Activated naive CD8-positive, alpha-beta T cell treated with anti-CD3 and anti-CD28 coated beads, Interleukin-2, amount 10 ng/mL, durations not matched to agents 7 days and 5 days (primary cell): Measurements from ENCODE around the gene GALNT17. TPM values are rescaled to one million over a fixed set of nuclear protein-coding genes. Genes with fewer than 3 reads are reported as not detected.

Experiments used
- ATAC-seq: fragments of 150-1000 bp; cut with Tn5 transposase; one replicate; pipeline ENCODE4 v1.10.0; 2021; ENCODE audit warnings: low read depth, moderate library complexity
- POLR2A ChIA-PET: fragments of 350-600 bp; sonication (Branson Sonifier 250); formaldehyde crosslinking; loops from one replicate; lab custom pipeline; 2021; ENCODE audit warnings: antibody characterized with exemption; lab: Charles Lee
- DNase-seq: peaks from one replicate; pipeline ENCODE4 v3.0.0; 2021
- H3K27ac Mint-ChIP-seq: one replicate; pipeline ENCODE4 v1.8.0; 2022; ENCODE audit warnings: mild to moderate bottlenecking, mixed read lengths
- H3K27me3 Mint-ChIP-seq: one replicate; pipeline ENCODE4 v1.8.0; 2022; ENCODE audit warnings: mild to moderate bottlenecking, moderate library complexity, mixed read lengths
- H3K36me3 Mint-ChIP-seq: one replicate; pipeline ENCODE4 v1.8.0; 2021; ENCODE audit warnings: mild to moderate bottlenecking, mixed read lengths
- H3K4me1 Mint-ChIP-seq: one replicate; pipeline ENCODE4 v1.8.0; 2021; ENCODE audit warnings: mixed read lengths
- H3K4me3 Mint-ChIP-seq: one replicate; pipeline ENCODE4 v1.8.0; 2022; ENCODE audit warnings: mild to moderate bottlenecking, moderate library complexity, mixed read lengths
- H3K9me3 Mint-ChIP-seq: one replicate; pipeline ENCODE4 v1.8.0; 2021; ENCODE audit warnings: mixed read lengths
- total RNA-seq, 2 experiments: library from RNA; stranded (reverse); gene quantifications; one replicate each; pipeline ENCODE4 v1.2.3, GENCODE V29; 2021

GALNT17 gene
- total RNA-seq, 2 experiments from 2014 or later, result not detected

DNA sequence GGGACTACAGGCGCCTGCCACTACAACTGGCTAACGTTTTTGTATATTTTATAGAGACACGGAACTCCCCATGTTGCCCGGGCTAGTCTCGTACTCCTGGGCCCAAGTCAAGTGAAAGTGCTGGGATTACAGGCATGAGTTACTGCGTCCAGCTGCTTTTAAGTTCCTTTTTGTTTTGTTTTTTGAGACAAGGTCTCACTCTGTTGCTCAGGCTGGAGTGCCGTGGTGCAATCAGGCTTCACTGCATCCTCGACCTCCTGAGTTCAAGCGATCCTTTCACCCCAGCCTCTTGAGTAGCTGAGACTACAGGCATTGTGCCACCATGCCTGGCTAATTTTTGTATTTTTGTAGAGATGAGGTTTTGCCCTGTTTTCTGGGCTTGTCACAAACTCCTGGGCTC is 155.0 kb downstream of the GALNT17 start:
- no peaks in the 10 kb centered on the region for H3K4me1 Mint-ChIP-seq
- POLR2A ChIA-PET, result no interaction called here
- DNase-seq (no peak), ATAC-seq (no peak)
- no peaks in the 10 kb centered on the region for H3K36me3 Mint-ChIP-seq
- H3K27ac Mint-ChIP-seq, result no peak overlapping the region
- H3K4me3 Mint-ChIP-seq, result no peak overlapping the region
- H3K27me3 Mint-ChIP-seq, result no peaks in the 10 kb centered on the region
- peaks cover 6% of the 10 kb centered on the region for H3K9me3 Mint-ChIP-seq

DNA sequence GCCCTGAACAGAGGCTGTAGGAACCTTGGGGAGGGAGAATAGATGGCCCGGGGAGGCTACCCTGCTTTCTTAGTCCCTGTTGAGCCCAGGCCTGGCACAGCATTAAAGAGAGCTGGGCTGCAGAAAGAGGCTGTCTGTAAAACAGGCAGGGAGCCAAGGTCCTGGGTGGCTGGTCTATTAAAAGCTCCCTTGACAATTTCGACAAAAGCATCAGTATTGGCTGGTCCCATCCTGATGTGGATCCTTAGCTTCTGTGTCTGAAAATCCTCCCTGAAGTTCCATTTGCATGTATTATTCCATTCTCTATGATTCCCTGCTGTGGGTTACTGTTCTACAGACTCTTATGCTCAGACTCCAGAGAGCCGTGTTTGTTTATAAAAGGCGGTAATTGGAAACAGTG is 158.5 kb downstream of the GALNT17 start:
- DNase-seq (no peak), ATAC-seq (no peak)
- Mint-ChIP-seq H3K27me3 (no peaks in the 10 kb centered on the region), H3K27ac (no peak overlapping the region), H3K36me3 (no peaks in the 10 kb centered on the region), H3K9me3 (peaks cover 1% of the 10 kb centered on the region), H3K4me1 (no peaks in the 10 kb centered on the region), H3K4me3 (no peak overlapping the region)
- POLR2A ChIA-PET, result no interaction called here

DNA sequence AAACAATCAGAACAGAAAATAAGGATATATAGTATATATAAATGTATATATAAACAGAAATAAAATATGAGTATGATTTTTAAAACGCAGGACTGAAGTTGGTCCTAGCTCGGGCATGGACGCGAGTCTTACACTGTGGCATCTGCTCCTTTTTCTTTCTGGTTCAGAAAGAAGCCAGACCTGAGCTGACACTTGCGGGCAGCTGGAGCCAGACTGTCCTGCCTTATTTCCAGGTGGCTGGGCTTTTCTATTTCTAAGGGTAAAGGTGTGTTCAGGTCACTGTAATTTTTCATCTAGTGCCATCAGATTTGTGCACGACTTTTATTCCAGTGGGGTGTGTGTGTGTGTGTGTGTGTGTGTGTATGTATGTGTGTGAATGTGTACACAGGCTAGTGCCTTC is 166.4 kb downstream of the GALNT17 start:
- Mint-ChIP-seq H3K27ac (no peak overlapping the region), H3K27me3 (no peaks in the 10 kb centered on the region), H3K4me1 (no peaks in the 10 kb centered on the region), H3K36me3 (no peaks in the 10 kb centered on the region), H3K4me3 (no peak overlapping the region), H3K9me3 (peaks cover 2% of the 10 kb centered on the region)
- DNase-seq (no peak), ATAC-seq (no peak)
- POLR2A ChIA-PET, result no interaction called here

DNA sequence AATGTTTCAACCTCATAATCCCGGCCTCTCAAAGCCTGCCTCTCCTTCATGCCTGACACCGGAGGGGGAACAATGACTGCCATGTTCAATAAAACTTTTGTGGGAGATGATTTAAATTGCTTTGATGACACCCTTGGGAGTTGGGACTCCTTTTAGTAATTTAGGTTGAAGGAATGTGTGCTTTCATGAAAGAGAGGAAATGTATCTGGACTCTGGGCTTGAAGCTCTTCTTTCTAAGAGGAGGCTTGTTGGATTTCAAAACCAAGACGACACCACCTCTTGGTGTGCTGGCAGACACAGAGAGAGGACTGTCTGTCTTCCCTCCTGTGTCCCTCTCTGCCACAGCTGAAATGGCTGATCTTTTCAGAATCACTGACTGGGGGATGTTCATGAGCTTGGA is 168.1 kb downstream of the GALNT17 start:
- ATAC-seq, result no peak
- no peak for DNase-seq
- H3K9me3 Mint-ChIP-seq, result peaks cover 2% of the 10 kb centered on the region
- no peaks in the 10 kb centered on the region for H3K36me3 Mint-ChIP-seq
- POLR2A ChIA-PET, result no interaction called here
- H3K27me3 Mint-ChIP-seq, result no peaks in the 10 kb centered on the region
- H3K4me1 Mint-ChIP-seq, result no peaks in the 10 kb centered on the region
- H3K27ac Mint-ChIP-seq, result no peak overlapping the region
- H3K4me3 Mint-ChIP-seq, result no peak overlapping the region

DNA sequence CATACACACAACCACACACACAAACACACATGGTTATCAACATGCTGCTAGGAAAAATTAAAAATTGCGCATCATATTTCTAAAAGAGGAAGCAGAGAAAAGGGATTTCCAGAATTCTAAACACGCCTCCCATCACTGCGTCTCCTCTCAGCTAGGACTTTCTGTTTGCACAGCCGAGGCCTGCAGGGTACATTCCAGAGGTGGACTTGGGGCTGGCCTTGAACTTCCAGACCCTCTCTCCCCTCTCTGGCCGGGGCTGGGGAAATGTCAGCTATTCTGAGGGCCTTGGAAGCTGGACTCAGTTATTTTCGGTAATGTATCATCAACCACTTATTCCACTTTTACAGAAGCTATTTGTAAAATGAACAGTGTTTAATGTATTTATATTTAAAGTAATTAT is 168.7 kb downstream of the GALNT17 start:
- H3K4me1 Mint-ChIP-seq, result no peaks in the 10 kb centered on the region
- H3K36me3 Mint-ChIP-seq, result no peaks in the 10 kb centered on the region
- H3K4me3 Mint-ChIP-seq, result no peak overlapping the region
- peaks cover 2% of the 10 kb centered on the region for H3K9me3 Mint-ChIP-seq
- no peaks in the 10 kb centered on the region for H3K27me3 Mint-ChIP-seq
- DNase-seq (no peak), ATAC-seq (no peak)
- no peak overlapping the region for H3K27ac Mint-ChIP-seq
- POLR2A ChIA-PET, result no interaction called here

DNA sequence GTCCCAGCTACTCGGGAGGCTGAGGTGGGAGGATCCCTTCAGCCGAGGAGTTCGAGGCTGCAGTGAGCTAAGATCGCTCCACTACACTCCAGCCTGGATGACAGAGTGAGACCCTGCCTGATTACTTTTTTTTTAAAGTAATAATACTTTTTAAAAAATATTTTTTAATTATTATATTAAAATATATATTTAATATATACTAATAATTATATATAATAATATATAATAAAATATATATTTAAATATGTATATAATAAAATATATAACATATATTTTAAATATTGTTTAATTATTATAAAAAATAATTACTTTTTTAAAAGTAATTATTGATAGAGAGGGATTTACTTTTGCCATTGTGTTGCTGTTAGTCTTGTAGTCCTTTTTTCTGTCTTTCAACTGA is 169.2 kb downstream of the GALNT17 start:
- Mint-ChIP-seq H3K27ac (no peak overlapping the region), H3K4me3 (no peak overlapping the region), H3K36me3 (no peaks in the 10 kb centered on the region), H3K4me1 (no peaks in the 10 kb centered on the region), H3K27me3 (no peaks in the 10 kb centered on the region), H3K9me3 (peaks cover 2% of the 10 kb centered on the region)
- ATAC-seq (no peak), DNase-seq (no peak)
- POLR2A ChIA-PET, result no interaction called here

DNA sequence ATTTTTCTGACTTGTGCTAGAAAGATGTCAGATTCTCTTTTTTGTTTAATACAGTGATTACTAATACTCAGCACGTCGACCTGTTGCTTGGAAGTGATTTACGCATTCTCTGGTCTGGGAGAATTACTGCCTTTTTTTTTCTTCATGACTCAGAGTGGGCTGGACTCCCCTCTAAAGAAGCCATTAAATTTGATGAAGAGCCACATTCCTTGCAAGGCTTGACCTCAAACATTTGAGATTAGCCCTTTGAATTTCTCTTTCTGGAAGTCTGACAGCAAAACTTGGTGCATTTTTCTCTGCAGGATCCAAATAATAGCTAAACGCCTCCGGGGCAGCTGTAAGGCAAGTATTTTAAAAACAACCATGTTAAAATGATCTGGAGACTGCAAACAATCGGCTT is 171.6 kb downstream of the GALNT17 start:
- no peaks in the 10 kb centered on the region for H3K27me3 Mint-ChIP-seq
- ATAC-seq (no peak), DNase-seq (no peak)
- no peak overlapping the region for H3K4me3 Mint-ChIP-seq
- H3K4me1 Mint-ChIP-seq, result no peaks in the 10 kb centered on the region
- peaks cover 10% of the 10 kb centered on the region for H3K9me3 Mint-ChIP-seq
- H3K27ac Mint-ChIP-seq, result no peak overlapping the region
- H3K36me3 Mint-ChIP-seq, result no peaks in the 10 kb centered on the region
- POLR2A ChIA-PET, result no interaction called here

DNA sequence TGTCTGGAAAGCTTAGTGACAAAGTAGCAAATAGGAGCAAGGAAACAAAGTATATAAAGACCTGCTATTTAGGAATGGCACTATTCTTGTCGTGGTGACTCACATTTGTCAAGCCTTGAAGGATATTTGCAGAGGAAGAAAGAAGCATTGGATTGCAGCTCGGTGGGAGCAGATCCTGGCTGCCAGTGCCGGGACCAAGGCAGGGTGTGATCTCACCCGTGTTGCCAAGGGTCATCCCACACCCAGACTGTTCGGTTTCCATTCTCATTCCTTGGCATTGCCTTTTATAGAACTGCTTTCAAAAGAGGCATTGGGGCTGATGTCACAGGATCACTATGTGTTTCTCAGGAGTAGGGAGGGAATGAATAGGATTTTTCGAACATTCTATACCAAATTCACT is 176.2 kb downstream of the GALNT17 start:
- POLR2A ChIA-PET, result no interaction called here
- no peaks in the 10 kb centered on the region for H3K4me1 Mint-ChIP-seq
- DNase-seq (no peak), ATAC-seq (no peak)
- H3K27ac Mint-ChIP-seq, result no peak overlapping the region
- no peaks in the 10 kb centered on the region for H3K27me3 Mint-ChIP-seq
- H3K4me3 Mint-ChIP-seq, result no peak overlapping the region
- no peaks in the 10 kb centered on the region for H3K36me3 Mint-ChIP-seq
- peaks cover 19% of the 10 kb centered on the region for H3K9me3 Mint-ChIP-seq

DNA sequence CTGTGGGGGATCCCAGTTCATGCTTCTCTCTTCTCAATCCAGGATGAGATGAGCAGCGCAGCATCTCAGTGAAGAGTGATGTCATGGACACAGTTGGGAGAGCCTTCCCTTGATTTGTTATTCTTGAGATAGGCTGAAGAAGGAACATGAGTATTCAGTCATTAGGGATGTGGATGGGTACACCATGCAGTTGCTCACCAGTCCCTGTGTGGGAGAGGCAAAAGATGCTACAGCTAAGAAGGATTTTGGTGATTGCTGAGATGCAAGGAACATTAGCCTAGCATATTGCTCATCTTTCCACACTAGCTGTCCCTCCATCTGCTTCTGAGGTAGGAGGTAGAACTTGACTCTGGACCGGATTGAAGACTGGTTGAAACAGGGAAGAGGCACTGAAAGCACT is 179.6 kb downstream of the GALNT17 start:
- Mint-ChIP-seq H3K27me3 (no peaks in the 10 kb centered on the region), H3K4me1 (no peaks in the 10 kb centered on the region), H3K9me3 (peaks cover 21% of the 10 kb centered on the region), H3K4me3 (no peak overlapping the region), H3K27ac (no peak overlapping the region), H3K36me3 (no peaks in the 10 kb centered on the region)
- DNase-seq, result no peak
- POLR2A ChIA-PET, result no interaction called here
- ATAC-seq, result no peak

DNA sequence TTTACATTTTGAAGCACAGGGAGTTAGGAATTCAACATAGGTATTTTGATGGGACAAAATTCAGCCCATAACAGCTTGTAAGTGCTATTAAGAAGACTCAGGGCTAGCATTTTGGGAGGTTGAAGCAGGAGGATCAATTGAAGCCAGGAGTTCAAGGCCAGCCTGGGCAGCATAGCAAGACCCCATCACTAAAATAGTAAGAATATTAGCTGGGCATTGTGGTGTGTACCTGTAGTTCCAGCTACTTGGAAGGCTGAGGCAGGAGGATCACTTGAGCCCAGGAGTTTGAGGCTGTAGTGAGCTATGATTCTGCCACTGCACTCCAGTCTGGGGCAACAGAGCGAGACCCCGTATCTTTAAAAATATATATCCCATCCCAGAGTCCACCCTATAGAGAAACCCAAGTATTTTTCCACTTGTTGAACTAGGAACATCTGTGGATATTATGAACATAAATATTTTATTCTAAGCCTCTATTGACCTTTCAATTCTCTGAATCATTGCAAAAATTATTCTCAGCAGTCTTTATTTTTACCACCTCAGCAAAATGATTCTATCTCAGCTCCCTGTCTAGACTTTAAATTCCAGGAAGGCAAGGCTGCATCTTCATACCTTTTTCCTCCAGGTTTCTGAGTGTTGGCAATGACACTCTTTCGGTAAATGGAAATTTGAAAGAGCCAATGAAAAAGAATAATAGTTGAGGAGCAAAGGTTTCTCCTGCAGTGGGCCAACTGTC is 181.0 kb downstream of the GALNT17 start:
- Mint-ChIP-seq H3K4me1 (no peaks in the 10 kb centered on the region), H3K4me3 (no peak overlapping the region), H3K36me3 (no peaks in the 10 kb centered on the region), H3K27ac (no peak overlapping the region), H3K27me3 (no peaks in the 10 kb centered on the region), H3K9me3 (peaks cover 16% of the 10 kb centered on the region)
- no peak for ATAC-seq
- DNase-seq, result no peak
- POLR2A ChIA-PET, result no interaction called here

DNA sequence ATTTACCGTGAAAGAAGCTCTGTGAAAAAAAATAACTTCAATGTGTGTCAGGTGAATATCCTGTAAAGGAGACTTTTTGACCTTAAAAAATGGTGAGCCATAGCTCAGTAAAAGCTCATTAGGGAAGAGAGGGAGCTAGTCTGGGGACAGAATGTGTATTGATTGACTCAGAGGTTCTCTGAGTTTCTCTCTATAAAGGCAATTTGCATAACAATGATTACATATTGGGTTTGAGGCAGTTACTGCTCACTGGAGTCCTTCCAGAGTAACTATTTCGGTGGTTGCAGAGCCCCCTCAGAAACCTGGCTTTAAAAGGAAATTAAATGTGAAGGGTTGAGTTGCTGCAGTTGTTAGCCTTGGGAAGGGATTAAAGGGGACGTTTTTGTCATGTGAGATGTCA is 181.6 kb downstream of the GALNT17 start:
- DNase-seq (no peak), ATAC-seq (no peak)
- Mint-ChIP-seq H3K27me3 (no peaks in the 10 kb centered on the region), H3K4me3 (no peak overlapping the region), H3K36me3 (no peaks in the 10 kb centered on the region), H3K4me1 (no peaks in the 10 kb centered on the region), H3K9me3 (peaks cover 16% of the 10 kb centered on the region), H3K27ac (no peak overlapping the region)
- POLR2A ChIA-PET, result no interaction called here

DNA sequence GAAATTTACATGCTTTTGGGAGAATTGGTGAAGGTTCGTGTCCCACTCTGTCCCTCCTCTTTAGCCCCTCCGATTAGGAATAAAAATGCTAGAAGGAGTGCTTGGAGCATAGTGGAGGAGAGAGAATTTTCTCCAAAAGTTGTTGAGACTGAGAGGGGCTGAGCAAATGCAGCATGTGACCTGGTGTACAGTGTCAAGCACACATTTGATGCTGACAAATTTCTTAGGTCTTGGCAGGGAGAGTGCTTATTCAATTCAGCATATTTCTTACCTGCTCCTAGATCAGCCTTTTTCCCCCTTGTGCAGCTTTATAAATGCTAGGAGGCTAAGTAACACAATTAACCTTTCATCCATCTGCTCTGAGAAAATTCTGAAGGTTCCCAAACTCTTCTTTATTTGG is 189.0 kb downstream of the GALNT17 start:
- no peaks in the 10 kb centered on the region for H3K4me1 Mint-ChIP-seq
- POLR2A ChIA-PET, result no interaction called here
- no peaks in the 10 kb centered on the region for H3K27me3 Mint-ChIP-seq
- no peak overlapping the region for H3K4me3 Mint-ChIP-seq
- peaks cover 12% of the 10 kb centered on the region for H3K9me3 Mint-ChIP-seq
- H3K27ac Mint-ChIP-seq, result no peak overlapping the region
- H3K36me3 Mint-ChIP-seq, result no peaks in the 10 kb centered on the region
- ATAC-seq (no peak), DNase-seq (no peak)

DNA sequence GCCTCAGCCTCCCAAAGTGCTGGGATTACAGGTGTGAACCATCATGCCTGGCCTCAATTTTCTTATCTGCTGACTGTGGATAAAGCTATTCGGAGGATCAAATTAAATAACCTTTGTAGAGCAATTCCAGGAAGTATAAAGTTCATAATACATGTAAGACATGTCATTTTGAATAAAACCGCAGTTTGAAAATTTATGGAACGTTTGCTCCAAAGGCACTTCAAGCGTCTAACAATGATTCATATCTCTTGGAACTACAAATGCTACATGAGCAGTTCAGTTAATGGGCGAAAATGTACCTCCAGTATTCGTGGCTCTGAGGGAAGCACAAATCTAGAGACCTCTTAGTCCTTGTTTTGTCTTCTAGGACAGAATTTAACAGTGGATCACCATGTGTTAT is 190.3 kb downstream of the GALNT17 start:
- H3K4me1 Mint-ChIP-seq, result no peaks in the 10 kb centered on the region
- POLR2A ChIA-PET, result no interaction called here
- H3K9me3 Mint-ChIP-seq, result peaks cover 12% of the 10 kb centered on the region
- no peak overlapping the region for H3K27ac Mint-ChIP-seq
- DNase-seq (no peak), ATAC-seq (no peak)
- no peak overlapping the region for H3K4me3 Mint-ChIP-seq
- no peaks in the 10 kb centered on the region for H3K36me3 Mint-ChIP-seq
- H3K27me3 Mint-ChIP-seq, result no peaks in the 10 kb centered on the region

DNA sequence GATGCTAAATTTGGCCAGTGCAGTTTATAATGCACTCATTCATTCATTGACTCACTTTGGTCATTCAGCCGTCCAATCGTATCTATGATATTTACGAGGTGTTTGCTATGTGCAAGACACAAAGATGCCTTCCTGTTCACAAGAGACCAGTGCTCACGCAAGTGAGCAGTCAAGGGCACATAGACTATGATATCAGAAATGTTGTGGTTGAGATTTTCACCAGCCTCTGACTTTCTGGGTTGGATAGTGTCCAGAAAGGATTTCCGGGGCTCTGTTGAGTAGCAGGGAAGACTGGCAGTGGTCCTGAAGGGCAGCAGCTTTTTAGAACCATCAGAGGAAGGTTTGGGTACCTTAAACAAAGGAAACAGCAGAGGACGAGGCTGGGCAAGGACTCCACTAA is 191.8 kb downstream of the GALNT17 start:
- Mint-ChIP-seq H3K36me3 (no peaks in the 10 kb centered on the region), H3K27ac (no peak overlapping the region), H3K4me3 (no peak overlapping the region), H3K9me3 (peaks cover 12% of the 10 kb centered on the region), H3K27me3 (no peaks in the 10 kb centered on the region), H3K4me1 (no peaks in the 10 kb centered on the region)
- DNase-seq, result no peak
- POLR2A ChIA-PET, result no interaction called here
- ATAC-seq, result no peak

DNA sequence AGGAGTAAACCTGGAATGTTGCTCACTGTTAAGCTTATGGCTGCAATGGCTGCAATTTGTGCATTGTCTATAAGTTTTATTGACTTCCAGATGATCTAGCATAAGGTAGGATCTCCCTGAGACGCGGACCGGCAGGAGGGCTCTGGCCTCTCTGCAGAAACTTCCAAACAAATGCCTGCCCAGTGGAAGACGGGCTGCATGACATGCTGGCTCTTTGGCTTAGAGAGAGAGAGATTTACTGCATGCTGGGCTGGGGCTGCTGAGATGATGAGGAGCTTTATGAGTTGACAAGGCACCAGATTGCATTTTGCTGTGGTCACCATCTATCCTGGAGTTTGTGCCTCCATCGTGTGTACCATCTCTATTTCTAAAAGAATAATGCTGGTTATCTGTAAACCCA is 193.2 kb downstream of the GALNT17 start:
- Mint-ChIP-seq H3K9me3 (peaks cover 9% of the 10 kb centered on the region), H3K36me3 (no peaks in the 10 kb centered on the region), H3K4me3 (no peak overlapping the region), H3K27me3 (no peaks in the 10 kb centered on the region), H3K4me1 (no peaks in the 10 kb centered on the region), H3K27ac (no peak overlapping the region)
- POLR2A ChIA-PET, result no interaction called here
- no peak for ATAC-seq
- DNase-seq, result no peak
